Vagina (tissue), 2 donors: ENCODE results near the gene EWSR1.

Experiments used
- POLR2A ChIP-seq, 2 donors: fragments of 450-650 bp; IDR thresholded peaks; one replicate each; pipeline ENCODE4 v1.6.1; 2017; ENCODE audit warnings: antibody characterized with exemption in 2 of 2, mild to moderate bottlenecking in 2 of 2, moderate library complexity in 2 of 2
- TF ChIP-seq, protein P1 (sequence below), 3 experiments: fragments of 450-650 bp in 2 of 3; fragments of 200-600 bp in 1 of 3; sonication (generic) in 1 of 3; IDR thresholded peaks; one replicate each; pipeline ENCODE4 v1.5.1; 2017 to 2019; ENCODE audit warnings: antibody characterized with exemption in 3 of 3, mild to moderate bottlenecking in 2 of 3, moderate library complexity in 2 of 3

DNA sequence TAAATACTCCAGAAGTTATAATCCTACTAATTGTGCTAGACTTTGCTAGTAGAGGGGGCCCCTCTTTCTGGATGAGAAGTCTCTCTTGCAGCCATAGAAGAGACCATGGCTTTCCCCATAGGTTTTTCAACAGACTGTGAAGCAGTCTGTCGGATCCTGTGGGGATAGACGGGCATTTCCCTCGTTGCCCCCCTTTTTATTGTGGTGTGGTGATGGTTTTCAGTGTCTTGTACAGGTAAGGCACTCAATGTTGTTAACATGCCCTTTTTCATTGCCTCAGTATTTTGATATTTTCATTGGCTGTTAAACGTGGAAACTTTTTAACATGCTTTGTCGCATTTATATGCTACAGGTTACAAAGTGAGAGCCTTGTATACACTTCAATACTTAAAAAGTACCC is 22.0 kb downstream of the EWSR1 start:
- TF ChIP-seq, protein P1, sequence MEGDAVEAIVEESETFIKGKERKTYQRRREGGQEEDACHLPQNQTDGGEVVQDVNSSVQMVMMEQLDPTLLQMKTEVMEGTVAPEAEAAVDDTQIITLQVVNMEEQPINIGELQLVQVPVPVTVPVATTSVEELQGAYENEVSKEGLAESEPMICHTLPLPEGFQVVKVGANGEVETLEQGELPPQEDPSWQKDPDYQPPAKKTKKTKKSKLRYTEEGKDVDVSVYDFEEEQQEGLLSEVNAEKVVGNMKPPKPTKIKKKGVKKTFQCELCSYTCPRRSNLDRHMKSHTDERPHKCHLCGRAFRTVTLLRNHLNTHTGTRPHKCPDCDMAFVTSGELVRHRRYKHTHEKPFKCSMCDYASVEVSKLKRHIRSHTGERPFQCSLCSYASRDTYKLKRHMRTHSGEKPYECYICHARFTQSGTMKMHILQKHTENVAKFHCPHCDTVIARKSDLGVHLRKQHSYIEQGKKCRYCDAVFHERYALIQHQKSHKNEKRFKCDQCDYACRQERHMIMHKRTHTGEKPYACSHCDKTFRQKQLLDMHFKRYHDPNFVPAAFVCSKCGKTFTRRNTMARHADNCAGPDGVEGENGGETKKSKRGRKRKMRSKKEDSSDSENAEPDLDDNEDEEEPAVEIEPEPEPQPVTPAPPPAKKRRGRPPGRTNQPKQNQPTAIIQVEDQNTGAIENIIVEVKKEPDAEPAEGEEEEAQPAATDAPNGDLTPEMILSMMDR (IDR thresholded peaks at IDR 0.05): no peak
- no peak for TF ChIP-seq POLR2A (IDR thresholded peaks at IDR 0.05)
